ENCODE data around the gene USP7. TPM values are rescaled to one million over a fixed set of nuclear protein-coding genes. Genes with fewer than 3 reads are reported as not detected.

Gene USP7
- total RNA-seq, 2 donors from 2014 or later: 42.2 to 57.4 TPM

DNA sequence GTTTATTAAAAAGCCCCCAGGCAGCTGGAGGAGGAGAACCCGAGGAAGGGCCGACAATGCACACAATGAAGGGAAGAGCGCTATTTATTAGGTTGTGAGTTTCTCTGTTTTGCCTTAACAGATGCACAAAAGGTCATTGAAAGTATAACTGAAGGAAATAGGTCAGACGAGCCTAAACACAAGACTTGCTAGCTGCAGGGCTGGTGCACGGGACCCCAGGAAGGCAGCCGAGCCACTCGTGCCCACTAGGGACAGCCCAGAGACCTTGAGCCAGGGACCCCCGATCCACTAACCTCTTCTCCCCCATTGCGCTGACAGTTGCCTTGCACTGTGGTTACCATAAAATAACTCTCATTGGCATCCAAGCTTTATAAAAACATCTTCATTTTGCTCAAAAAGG, 70.3 kb downstream of the USP7 start:
- Histone ChIP-seq H3K4me1 (peaks cover 0 to 4% of the 10 kb centered on the region in 2 donors), H3K9me3 (no peaks in the 10 kb centered on the region), H3K27me3 (no peaks in the 10 kb centered on the region), H3K36me3 (peaks cover 77% of the 10 kb centered on the region), H3K4me3 (no peak overlapping the region), H3K27ac (no peak overlapping the region)
- TF ChIP-seq, protein P1, sequence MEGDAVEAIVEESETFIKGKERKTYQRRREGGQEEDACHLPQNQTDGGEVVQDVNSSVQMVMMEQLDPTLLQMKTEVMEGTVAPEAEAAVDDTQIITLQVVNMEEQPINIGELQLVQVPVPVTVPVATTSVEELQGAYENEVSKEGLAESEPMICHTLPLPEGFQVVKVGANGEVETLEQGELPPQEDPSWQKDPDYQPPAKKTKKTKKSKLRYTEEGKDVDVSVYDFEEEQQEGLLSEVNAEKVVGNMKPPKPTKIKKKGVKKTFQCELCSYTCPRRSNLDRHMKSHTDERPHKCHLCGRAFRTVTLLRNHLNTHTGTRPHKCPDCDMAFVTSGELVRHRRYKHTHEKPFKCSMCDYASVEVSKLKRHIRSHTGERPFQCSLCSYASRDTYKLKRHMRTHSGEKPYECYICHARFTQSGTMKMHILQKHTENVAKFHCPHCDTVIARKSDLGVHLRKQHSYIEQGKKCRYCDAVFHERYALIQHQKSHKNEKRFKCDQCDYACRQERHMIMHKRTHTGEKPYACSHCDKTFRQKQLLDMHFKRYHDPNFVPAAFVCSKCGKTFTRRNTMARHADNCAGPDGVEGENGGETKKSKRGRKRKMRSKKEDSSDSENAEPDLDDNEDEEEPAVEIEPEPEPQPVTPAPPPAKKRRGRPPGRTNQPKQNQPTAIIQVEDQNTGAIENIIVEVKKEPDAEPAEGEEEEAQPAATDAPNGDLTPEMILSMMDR (IDR thresholded peaks at IDR 0.05): no peak
- no peak for DNase-seq (ENCODE audit: low spot score)

DNA sequence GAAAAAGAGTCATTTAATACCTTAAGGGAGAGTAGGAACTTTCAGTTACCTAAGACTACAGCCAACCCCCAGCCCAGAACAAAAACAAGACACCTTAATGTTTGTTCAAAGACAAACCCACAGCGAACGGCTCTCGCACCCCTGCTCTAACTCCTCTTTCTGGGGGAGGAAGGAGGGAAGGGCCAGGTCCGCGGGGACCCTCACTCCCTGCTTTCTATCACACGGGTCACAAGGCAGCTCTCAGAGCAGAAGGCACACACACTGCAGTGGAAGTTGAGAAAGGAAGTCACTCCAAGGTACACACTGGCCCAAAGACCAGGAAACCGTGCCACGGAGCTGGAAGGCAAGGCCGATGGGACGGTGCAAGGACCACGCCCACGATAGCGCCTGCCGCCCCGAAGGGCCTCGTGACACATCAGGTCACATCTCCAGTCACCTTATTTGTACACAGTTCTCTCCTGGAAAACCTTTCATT, 71.6 kb downstream of the USP7 start:
- H3K27me3 ChIP-seq: no peaks in the 10 kb centered on the region
- H3K4me3 ChIP-seq: no peak overlapping the region
- TF ChIP-seq, protein P1 (IDR thresholded peaks at IDR 0.05): no peak
- H3K9me3 ChIP-seq: no peaks in the 10 kb centered on the region
- H3K36me3 ChIP-seq: peaks cover 66% of the 10 kb centered on the region
- no peak overlapping the region for H3K27ac ChIP-seq
- H3K4me1 ChIP-seq: peaks cover 0 to 10% of the 10 kb centered on the region in 2 donors
- no peak for DNase-seq (ENCODE audit: low spot score)

DNA sequence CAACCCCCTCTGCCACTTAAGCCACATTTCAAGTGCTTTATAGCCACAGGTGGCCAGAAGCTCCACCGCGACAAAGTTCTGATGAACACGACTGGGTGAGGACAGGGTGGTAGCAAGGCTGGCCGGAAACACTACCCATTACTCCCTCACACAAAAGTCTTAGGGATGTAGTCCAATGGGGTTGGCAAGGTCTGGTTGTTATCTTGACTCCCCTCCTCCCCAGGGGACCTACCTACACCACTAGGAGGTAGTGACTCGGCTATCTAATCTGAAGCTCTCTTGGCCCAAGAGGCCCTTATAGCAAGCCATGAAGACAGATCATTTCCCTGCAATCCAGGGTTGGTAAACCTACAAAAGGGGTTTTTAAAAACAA, 73.2 kb downstream of the USP7 start:
- no peak for DNase-seq (ENCODE audit: low spot score)
- H3K4me1 ChIP-seq: peaks cover 0 to 24% of the 10 kb centered on the region in 2 donors
- no peak overlapping the region for H3K27ac ChIP-seq
- no peaks in the 10 kb centered on the region for H3K27me3 ChIP-seq
- TF ChIP-seq, protein P1 (IDR thresholded peaks at IDR 0.05): no peak
- H3K9me3 ChIP-seq: no peaks in the 10 kb centered on the region
- no peak overlapping the region for H3K4me3 ChIP-seq
- H3K36me3 ChIP-seq: peaks cover 50% of the 10 kb centered on the region

DNA sequence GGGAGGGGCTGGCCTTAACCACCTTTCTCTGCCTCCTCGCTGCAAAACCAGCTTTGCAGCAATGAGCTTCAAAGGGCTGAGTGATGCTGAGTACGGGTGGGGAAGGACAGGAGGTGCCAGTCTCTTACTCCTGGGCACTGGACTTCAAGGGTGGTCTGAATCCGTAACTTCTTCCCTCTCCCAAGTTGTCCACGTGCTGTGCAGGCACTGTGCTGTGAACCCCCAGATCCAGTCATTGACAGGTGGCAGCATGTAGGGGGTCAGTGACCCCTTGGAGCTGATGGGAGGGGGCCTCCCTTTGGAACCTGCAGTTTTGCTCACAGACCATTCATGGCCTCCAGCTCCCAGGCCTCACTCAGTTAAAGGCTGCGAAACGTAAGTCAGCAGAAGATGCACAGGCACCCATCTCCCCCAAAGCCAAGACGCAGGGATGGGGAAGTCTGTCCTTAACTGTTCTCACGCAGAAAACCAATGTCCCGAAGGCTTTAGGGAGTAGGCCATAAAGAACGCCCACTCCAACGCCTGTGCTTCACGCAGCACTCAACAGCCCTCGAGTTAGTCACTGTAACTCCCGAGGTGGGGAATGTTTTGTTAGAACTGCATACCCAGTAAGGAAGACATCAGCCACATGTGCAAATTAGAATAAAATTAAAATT, 73.7 kb downstream of the USP7 start:
- no peaks in the 10 kb centered on the region for H3K9me3 ChIP-seq
- peaks cover 46% of the 10 kb centered on the region for H3K36me3 ChIP-seq
- TF ChIP-seq, protein P1 (IDR thresholded peaks at IDR 0.05): no peak
- H3K4me3 ChIP-seq: no peak overlapping the region
- H3K27ac ChIP-seq: no peak overlapping the region
- no peak for DNase-seq (ENCODE audit: low spot score)
- H3K4me1 ChIP-seq: peaks cover 0 to 26% of the 10 kb centered on the region in 2 donors
- H3K27me3 ChIP-seq: no peaks in the 10 kb centered on the region

DNA sequence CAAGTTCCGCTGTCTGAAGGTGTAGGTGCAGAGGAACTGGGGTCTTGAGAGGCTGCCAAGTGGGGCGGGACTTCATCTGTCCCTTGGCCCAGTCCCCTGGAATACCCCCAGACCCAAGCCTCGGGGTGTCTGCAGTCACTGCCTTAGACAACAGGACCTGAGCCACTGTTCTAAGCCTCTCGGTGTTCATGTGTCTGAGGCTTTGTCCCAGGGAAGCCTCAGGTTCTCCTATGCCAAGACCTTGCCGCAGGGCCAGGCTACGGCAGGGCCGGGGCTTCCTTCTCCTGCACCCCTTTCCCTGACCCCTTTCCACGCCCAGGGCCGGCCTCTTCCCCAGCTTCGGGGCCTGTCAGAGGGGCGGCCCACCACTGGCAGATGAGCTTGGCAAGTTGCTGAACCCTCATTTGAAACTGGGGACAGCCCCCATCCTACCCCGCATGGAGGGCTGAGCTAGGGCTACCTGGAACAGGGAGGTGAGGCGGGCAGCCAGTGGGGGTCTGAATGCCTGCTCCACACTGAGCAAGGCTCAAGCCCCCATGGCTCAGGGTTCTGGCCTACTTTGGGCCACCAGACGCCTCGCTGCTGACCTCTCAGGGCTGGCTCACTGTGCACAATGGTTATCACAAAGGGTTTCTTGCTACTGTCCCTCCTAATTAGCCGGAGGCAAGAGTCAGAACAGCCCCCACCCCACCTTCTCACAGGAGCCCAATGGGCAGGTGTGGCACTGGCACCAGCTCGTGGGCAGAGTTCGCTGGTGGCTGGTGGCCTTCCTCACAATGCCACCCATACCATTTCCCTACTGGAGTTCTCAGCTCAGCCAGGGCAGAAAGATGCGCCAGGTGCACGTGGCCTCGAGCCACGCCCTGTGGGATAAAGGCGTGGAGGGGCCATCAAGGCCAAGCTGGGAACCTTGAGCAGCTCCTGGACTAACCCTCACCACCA, 74.5 kb downstream of the USP7 start:
- no peak overlapping the region for H3K27ac ChIP-seq
- H3K9me3 ChIP-seq: no peaks in the 10 kb centered on the region
- peaks cover 38% of the 10 kb centered on the region for H3K36me3 ChIP-seq
- no peak overlapping the region for H3K4me3 ChIP-seq
- TF ChIP-seq, protein P1 (IDR thresholded peaks at IDR 0.05): no peak
- H3K4me1 ChIP-seq: peaks cover 0 to 26% of the 10 kb centered on the region in 2 donors
- DNase-seq (ENCODE audit: low spot score): no peak
- H3K27me3 ChIP-seq: no peaks in the 10 kb centered on the region
